ENCODE measurements around the gene UGT1A6. TPM values are rescaled to one million over a fixed set of nuclear protein-coding genes. Genes with fewer than 3 reads are reported as not detected.

Gene UGT1A6
- total RNA-seq, 1 donor from 2014 or later = not detected

GRCh38 chr2:233754872-233755611 lies 62.4 kb downstream of the UGT1A6 start:
- TF ChIP-seq CTCF (conservative IDR thresholded peaks at IDR 0.05) = no peak
- peaks cover 13% of the 10 kb centered on the region for H3K9me3 Mint-ChIP-seq
- peaks cover 7% of the 10 kb centered on the region for H3K4me1 Mint-ChIP-seq
- H3K36me3 Mint-ChIP-seq (ENCODE audit: low read depth) = peaks cover 11% of the 10 kb centered on the region
- H3K4me3 Mint-ChIP-seq = no peak overlapping the region
- H3K27me3 Mint-ChIP-seq (ENCODE audit: low read depth) = no peaks in the 10 kb centered on the region
- DNase-seq (ENCODE audit: low read depth, low spot score) = no peak
- H3K27ac Mint-ChIP-seq (ENCODE audit: unreplicated experiment) = no peak overlapping the region

GRCh38 chr2:233756429-233757081 lies 63.9 kb downstream of the UGT1A6 start:
- no peaks in the 10 kb centered on the region for H3K27me3 Mint-ChIP-seq (ENCODE audit: low read depth)
- no peak for TF ChIP-seq CTCF (conservative IDR thresholded peaks at IDR 0.05)
- H3K4me1 Mint-ChIP-seq = peaks cover 7% of the 10 kb centered on the region
- no peak for DNase-seq (ENCODE audit: low read depth, low spot score)
- peaks cover 10% of the 10 kb centered on the region for H3K9me3 Mint-ChIP-seq
- no peak overlapping the region for H3K4me3 Mint-ChIP-seq
- no peak overlapping the region for H3K27ac Mint-ChIP-seq (ENCODE audit: unreplicated experiment)
- H3K36me3 Mint-ChIP-seq (ENCODE audit: low read depth) = peaks cover 6% of the 10 kb centered on the region

GRCh38 chr2:233758141-233758540 lies 65.5 kb downstream of the UGT1A6 start:
- Mint-ChIP-seq H3K27ac (ENCODE audit: unreplicated experiment) (no peak overlapping the region), H3K36me3 (ENCODE audit: low read depth) (no peaks in the 10 kb centered on the region), H3K4me3 (no peak overlapping the region), H3K4me1 (peaks cover under 1% of the 10 kb centered on the region), H3K27me3 (ENCODE audit: low read depth) (no peaks in the 10 kb centered on the region), H3K9me3 (peaks cover 3% of the 10 kb centered on the region)
- DNase-seq (ENCODE audit: low read depth, low spot score) = no peak
- no peak for TF ChIP-seq CTCF (conservative IDR thresholded peaks at IDR 0.05)

GRCh38 chr2:233758849-233759248 lies 66.2 kb downstream of the UGT1A6 start:
- H3K4me3 Mint-ChIP-seq = no peak overlapping the region
- no peak for TF ChIP-seq CTCF (conservative IDR thresholded peaks at IDR 0.05)
- H3K9me3 Mint-ChIP-seq = peaks cover 3% of the 10 kb centered on the region
- no peak overlapping the region for H3K27ac Mint-ChIP-seq (ENCODE audit: unreplicated experiment)
- DNase-seq (ENCODE audit: low read depth, low spot score) = no peak
- H3K36me3 Mint-ChIP-seq (ENCODE audit: low read depth) = no peaks in the 10 kb centered on the region
- H3K4me1 Mint-ChIP-seq = no peaks in the 10 kb centered on the region
- H3K27me3 Mint-ChIP-seq (ENCODE audit: low read depth) = no peaks in the 10 kb centered on the region

- Mint-ChIP-seq H3K9me3 (no peaks in the 10 kb centered on the region), H3K36me3 (ENCODE audit: low read depth) (no peaks in the 10 kb centered on the region), H3K27me3 (ENCODE audit: low read depth) (no peaks in the 10 kb centered on the region), H3K27ac (ENCODE audit: unreplicated experiment) (no peak within 1 kb of the TSS), H3K4me3 (no peak within 1 kb of the TSS), H3K4me1 (no peaks in the 10 kb centered on the region)
- TF ChIP-seq CTCF (conservative IDR thresholded peaks at IDR 0.05) = no peak
- no peak for DNase-seq (ENCODE audit: low read depth, low spot score)
Observed at GRCh38 chr2:233760043-233760442, 67.4 kb downstream of the UGT1A6 start, which contains the start of gene UGT1A1. Gene UGT1A1 (plus strand): TSS chr2:233760270. CDS start chr2:233760288, 18 bp downstream.

Data from neural crest cell (in vitro differentiated cells).